GM10266 (cell line): ENCODE results near the gene CALM1.

ENCODE experiments used
- DNase-seq: peaks from one replicate; pipeline ENCODE4 v3.0.0; 2012; ENCODE audit errors: extremely low spot score
- CTCF ChIP-seq: IDR thresholded peaks from 2 replicates; pipeline ENCODE4 v1.5.1; 2012; ENCODE audit warnings: mild to moderate bottlenecking, low read depth; ENCODE audit not compliant: control insufficient read depth, insufficient read depth; ENCODE audit errors: missing control alignments

CALM1 gene

GRCh38 chr14:90457186-90457585 lies 60.4 kb downstream of the CALM1 start:
- TF ChIP-seq CTCF = no peak
- DNase-seq = no peak
